Gastroesophageal sphincter (tissue), 3 donors: ENCODE measurements around the gene TPX2.

Experiments
- POLR2A ChIP-seq, 2 donors: fragments of 450-650 bp; IDR thresholded peaks; one replicate each; pipeline ENCODE4 v1.6.1; 2017; ENCODE audit warnings: antibody characterized with exemption in 2 of 2, mild to moderate bottlenecking in 2 of 2, moderate library complexity in 1 of 2
- POLR2AphosphoS5 ChIP-seq: sonication (generic); formaldehyde crosslinking; IDR thresholded peaks from one replicate; pipeline ENCODE4 v1.6.1; 2017; ENCODE audit warnings: antibody characterized with exemption
- TF ChIP-seq, protein P1 (sequence below), 4 experiments: fragments of 200-600 bp in 2 of 4; fragments of 450-650 bp in 2 of 4; sonication (generic) in 1 of 4; IDR thresholded peaks; one replicate each; pipeline ENCODE4 v1.5.1; 2017 to 2019; ENCODE audit warnings: antibody characterized with exemption in 4 of 4, mild to moderate bottlenecking in 2 of 4, moderate library complexity in 2 of 4

GRCh38 chr20:31701591-31701990 lies 37.5 kb upstream of the TPX2 start:
- TF ChIP-seq POLR2AphosphoS5 (no peak), POLR2A (IDR thresholded peaks at IDR 0.05) (no peak)
- TF ChIP-seq, protein P1, sequence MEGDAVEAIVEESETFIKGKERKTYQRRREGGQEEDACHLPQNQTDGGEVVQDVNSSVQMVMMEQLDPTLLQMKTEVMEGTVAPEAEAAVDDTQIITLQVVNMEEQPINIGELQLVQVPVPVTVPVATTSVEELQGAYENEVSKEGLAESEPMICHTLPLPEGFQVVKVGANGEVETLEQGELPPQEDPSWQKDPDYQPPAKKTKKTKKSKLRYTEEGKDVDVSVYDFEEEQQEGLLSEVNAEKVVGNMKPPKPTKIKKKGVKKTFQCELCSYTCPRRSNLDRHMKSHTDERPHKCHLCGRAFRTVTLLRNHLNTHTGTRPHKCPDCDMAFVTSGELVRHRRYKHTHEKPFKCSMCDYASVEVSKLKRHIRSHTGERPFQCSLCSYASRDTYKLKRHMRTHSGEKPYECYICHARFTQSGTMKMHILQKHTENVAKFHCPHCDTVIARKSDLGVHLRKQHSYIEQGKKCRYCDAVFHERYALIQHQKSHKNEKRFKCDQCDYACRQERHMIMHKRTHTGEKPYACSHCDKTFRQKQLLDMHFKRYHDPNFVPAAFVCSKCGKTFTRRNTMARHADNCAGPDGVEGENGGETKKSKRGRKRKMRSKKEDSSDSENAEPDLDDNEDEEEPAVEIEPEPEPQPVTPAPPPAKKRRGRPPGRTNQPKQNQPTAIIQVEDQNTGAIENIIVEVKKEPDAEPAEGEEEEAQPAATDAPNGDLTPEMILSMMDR (IDR thresholded peaks at IDR 0.05): no peak
